GM21360 (cell line): ENCODE results near the gene GPR6.

ENCODE experiments used
- ATAC-seq: cut with Tn5 transposase; IDR thresholded peaks from one replicate; pipeline ENCODE4 v1.9.1; 2021; ENCODE audit warnings: mild to moderate bottlenecking, moderate library complexity; ENCODE audit not compliant: unreplicated experiment

Gene GPR6

GRCh38 chr6:109978174-109979032 lies at the start of gene GPR6:
TSS of gene GPR6 (plus strand) at chr6:109978311. CDS start at chr6:109979113, 802 bp downstream.
- no peak for ATAC-seq

GRCh38 chr6:109934293-109934692 lies 43.8 kb upstream of the GPR6 start:
- ATAC-seq = no peak

GRCh38 chr6:109939654-109940053 lies 38.5 kb upstream of the GPR6 start:
- no peak for ATAC-seq

- no peak for ATAC-seq
Measured at GRCh38 chr6:109944448-109944847, 33.7 kb upstream of the GPR6 start.

- no peak for ATAC-seq
Measured at GRCh38 chr6:109945091-109945490, 33.0 kb upstream of the GPR6 start.

GRCh38 chr6:109946979-109947378 lies 31.1 kb upstream of the GPR6 start:
- ATAC-seq = no peak

- no peak for ATAC-seq
Measured at GRCh38 chr6:109949281-109950065, 28.6 kb upstream of the GPR6 start.

- no peak for ATAC-seq
Measured at GRCh38 chr6:109955491-109955890, 22.6 kb upstream of the GPR6 start.

GRCh38 chr6:109958626-109959025 lies 19.5 kb upstream of the GPR6 start:
- no peak for ATAC-seq

- ATAC-seq = no peak
Measured at GRCh38 chr6:109961611-109962041, 16.5 kb upstream of the GPR6 start.

- no peak for ATAC-seq
Measured at GRCh38 chr6:109962271-109962670, 15.8 kb upstream of the GPR6 start.

GRCh38 chr6:109963598-109964170 lies 14.4 kb upstream of the GPR6 start:
- ATAC-seq = no peak

GRCh38 chr6:109964949-109965348 lies 13.2 kb upstream of the GPR6 start:
- no peak for ATAC-seq

- ATAC-seq = no peak
Measured at GRCh38 chr6:109966299-109966698, 11.8 kb upstream of the GPR6 start.

GRCh38 chr6:109977791-109978173 lies 329 bp upstream of the GPR6 start:
- no peak for ATAC-seq

- ATAC-seq = no peak
Measured at GRCh38 chr6:109979033-109979921, 1.2 kb downstream of the GPR6 start.

GRCh38 chr6:109984410-109984809 lies 6.3 kb downstream of the GPR6 start:
- no peak for ATAC-seq

- no peak for ATAC-seq
Measured at GRCh38 chr6:109987196-109987595, 9.1 kb downstream of the GPR6 start.

- ATAC-seq = no peak
Measured at GRCh38 chr6:109991201-109992101, 13.3 kb downstream of the GPR6 start.
